ENCODE results near the gene KLK11.

Gene KLK11

GRCh38 chr19:51006406-51006805 lies 20.0 kb downstream of the KLK11 start:
- peaks cover 5% of the 10 kb centered on the region; the same call in 1 of the 2 replicates for H3K9me3 ChIP-seq (ENCODE audit: insufficient read depth, low read depth, low read length)
- H3K4me1 ChIP-seq (ENCODE audit: insufficient read depth, low read length, poor library complexity, severe bottlenecking), result no peaks in the 10 kb centered on the region
- no peak overlapping the region for H3K4me3 ChIP-seq (ENCODE audit: low read length, poor library complexity, severe bottlenecking)
- no peaks in the 10 kb centered on the region for H3K79me2 ChIP-seq (ENCODE audit: insufficient read depth, low read length)
- no peak overlapping the region for H3K4me2 ChIP-seq (ENCODE audit: low read depth, low read length, poor library complexity, severe bottlenecking)
- TF ChIP-seq CTCF (conservative IDR thresholded peaks at IDR 0.05; ENCODE audit: low read length) (no peak), EZH2phosphoT487 (IDR thresholded peaks at IDR 0.05; ENCODE audit: borderline replicate concordance) (no peak)
- no peak overlapping the region for H3K9ac ChIP-seq (ENCODE audit: low read depth, low read length, poor library complexity, severe bottlenecking)
- no peak overlapping the region for H2AFZ ChIP-seq (ENCODE audit: low read length)
- no peaks in the 10 kb centered on the region for H4K20me1 ChIP-seq (ENCODE audit: insufficient read depth, low read length, poor library complexity, severe bottlenecking)
- H3K36me3 ChIP-seq (ENCODE audit: insufficient read depth, low read length), result no peaks in the 10 kb centered on the region
- no peaks in the 10 kb centered on the region for H3K9me2 ChIP-seq (replicated peaks; ENCODE audit: low read depth, low read length)
- no peaks in the 10 kb centered on the region for H3F3A ChIP-seq (ENCODE audit: low read depth)
- H3K27me3 ChIP-seq (ENCODE audit: insufficient read depth, low read length, poor library complexity, severe bottlenecking), result no peaks in the 10 kb centered on the region

GRCh38 chr19:51005248-51005647 lies 21.2 kb downstream of the KLK11 start:
- peaks cover 5% of the 10 kb centered on the region; the same call in 1 of the 2 replicates for H3K9me3 ChIP-seq (ENCODE audit: insufficient read depth, low read depth, low read length)
- H3K4me2 ChIP-seq (ENCODE audit: low read depth, low read length, poor library complexity, severe bottlenecking), result no peak overlapping the region
- H4K20me1 ChIP-seq (ENCODE audit: insufficient read depth, low read length, poor library complexity, severe bottlenecking), result no peaks in the 10 kb centered on the region
- no peaks in the 10 kb centered on the region for H3K9me2 ChIP-seq (replicated peaks; ENCODE audit: low read depth, low read length)
- H3K36me3 ChIP-seq (ENCODE audit: insufficient read depth, low read length), result no peaks in the 10 kb centered on the region
- H3F3A ChIP-seq (ENCODE audit: low read depth), result no peaks in the 10 kb centered on the region
- H3K79me2 ChIP-seq (ENCODE audit: insufficient read depth, low read length), result no peaks in the 10 kb centered on the region
- TF ChIP-seq EZH2phosphoT487 (IDR thresholded peaks at IDR 0.05; ENCODE audit: borderline replicate concordance) (no peak), CTCF (conservative IDR thresholded peaks at IDR 0.05; ENCODE audit: low read length) (no peak)
- no peak overlapping the region for H2AFZ ChIP-seq (ENCODE audit: low read length)
- H3K4me3 ChIP-seq (ENCODE audit: low read length, poor library complexity, severe bottlenecking), result no peak overlapping the region
- H3K4me1 ChIP-seq (ENCODE audit: insufficient read depth, low read length, poor library complexity, severe bottlenecking), result no peaks in the 10 kb centered on the region
- no peaks in the 10 kb centered on the region for H3K27me3 ChIP-seq (ENCODE audit: insufficient read depth, low read length, poor library complexity, severe bottlenecking)
- H3K9ac ChIP-seq (ENCODE audit: low read depth, low read length, poor library complexity, severe bottlenecking), result no peak overlapping the region

GRCh38 chr19:51003316-51003715 lies 23.1 kb downstream of the KLK11 start:
- Histone ChIP-seq H3K9ac (ENCODE audit: low read depth, low read length, poor library complexity, severe bottlenecking) (no peak overlapping the region), H3K4me2 (ENCODE audit: low read depth, low read length, poor library complexity, severe bottlenecking) (no peak overlapping the region), H3K4me3 (ENCODE audit: low read length, poor library complexity, severe bottlenecking) (no peak overlapping the region), H3K9me3 (ENCODE audit: insufficient read depth, low read depth, low read length) (peaks cover 5% of the 10 kb centered on the region; the same call in 1 of the 2 replicates), H3K79me2 (ENCODE audit: insufficient read depth, low read length) (no peaks in the 10 kb centered on the region), H3K9me2 (replicated peaks; ENCODE audit: low read depth, low read length) (no peaks in the 10 kb centered on the region), H3K4me1 (ENCODE audit: insufficient read depth, low read length, poor library complexity, severe bottlenecking) (no peaks in the 10 kb centered on the region), H3K27me3 (ENCODE audit: insufficient read depth, low read length, poor library complexity, severe bottlenecking) (no peaks in the 10 kb centered on the region), H3K36me3 (ENCODE audit: insufficient read depth, low read length) (no peaks in the 10 kb centered on the region), H2AFZ (ENCODE audit: low read length) (no peak overlapping the region), H4K20me1 (ENCODE audit: insufficient read depth, low read length, poor library complexity, severe bottlenecking) (no peaks in the 10 kb centered on the region), H3F3A (ENCODE audit: low read depth) (no peaks in the 10 kb centered on the region)
- TF ChIP-seq CTCF (conservative IDR thresholded peaks at IDR 0.05; ENCODE audit: low read length) (no peak), EZH2phosphoT487 (IDR thresholded peaks at IDR 0.05; ENCODE audit: borderline replicate concordance) (no peak)

Measured in Loucy (cell line).